Mesenchymal stem cell (in vitro differentiated cells and primary cell): ENCODE measurements around the gene NUP98.

Source experiments
- DNase-seq: peaks from one replicate; pipeline ENCODE4 v3.0.0-alpha.2; 2013
- H2AFZ ChIP-seq: one replicate; pipeline ENCODE4 v1.6.1; 2013; ENCODE audit warnings: low read depth, mild to moderate bottlenecking, control low read depth, inconsistent platforms, low read length, moderate library complexity
- H2AK5ac ChIP-seq: 2 replicates; pipeline ENCODE4 v1.6.1; 2013; ENCODE audit warnings: low read length, moderate library complexity, mild to moderate bottlenecking, inconsistent platforms; ENCODE audit not compliant: severe bottlenecking
- H2BK120ac ChIP-seq: one replicate; pipeline ENCODE4 v1.6.1; 2013; ENCODE audit warnings: low read depth, mild to moderate bottlenecking, inconsistent platforms, low read length, moderate library complexity
- H2BK12ac ChIP-seq, 2 experiments: one replicate each; pipeline ENCODE4 v1.6.1; 2013; ENCODE audit warnings: inconsistent platforms in 2 of 2, low read length in 2 of 2, mild to moderate bottlenecking in 2 of 2, moderate library complexity in 2 of 2, control low read depth in 1 of 2
- H2BK15ac ChIP-seq: one replicate; pipeline ENCODE4 v1.6.1; 2013; ENCODE audit warnings: mild to moderate bottlenecking, low read depth, inconsistent platforms; ENCODE audit not compliant: poor library complexity, severe bottlenecking
- H2BK5ac ChIP-seq: 2 replicates; pipeline ENCODE4 v1.6.1; 2013; ENCODE audit warnings: low read depth, mild to moderate bottlenecking, low read length, control low read depth, inconsistent platforms; ENCODE audit not compliant: poor library complexity, severe bottlenecking
- H3K14ac ChIP-seq, 2 experiments: one replicate each; pipeline ENCODE4 v1.6.1; 2013; ENCODE audit warnings: inconsistent platforms in 2 of 2, low read length in 2 of 2, control low read depth in 1 of 2, mild to moderate bottlenecking in 1 of 2, moderate library complexity in 1 of 2
- H3K18ac ChIP-seq, 2 experiments: one replicate each; pipeline ENCODE4 v1.6.1; 2013; ENCODE audit warnings: inconsistent platforms in 2 of 2, low read length in 2 of 2, control low read depth in 1 of 2, low read depth in 1 of 2, mild to moderate bottlenecking in 1 of 2
- H3K23ac ChIP-seq, 2 experiments: one replicate each; pipeline ENCODE4 v1.6.1; 2013; ENCODE audit warnings: inconsistent platforms in 2 of 2, low read length in 2 of 2, mild to moderate bottlenecking in 2 of 2, moderate library complexity in 2 of 2, control low read depth in 1 of 2
- H3K27ac ChIP-seq: 2 replicates; pipeline ENCODE4 v1.5.1; 2013; ENCODE audit warnings: mild to moderate bottlenecking, moderate library complexity, low read length, control low read depth, inconsistent platforms; ENCODE audit not compliant: poor library complexity, severe bottlenecking
- H3K27me3 ChIP-seq, 2 experiments: 2 replicates each; pipeline versions ENCODE4 v1.6.1 to v1.7.0; 2013; ENCODE audit warnings: low read length in 2 of 2, mild to moderate bottlenecking in 2 of 2, moderate library complexity in 2 of 2, control low read depth in 1 of 2, inconsistent platforms in 1 of 2; ENCODE audit not compliant: control insufficient read depth in 1 of 2, insufficient read depth in 1 of 2
- H3K36me3 ChIP-seq, 2 experiments: 2 replicates each; pipeline versions ENCODE4 v1.6.1 to v1.7.0; 2013; ENCODE audit warnings: low read length in 2 of 2, control low read depth in 1 of 2, inconsistent platforms in 1 of 2, low read depth in 1 of 2, mild to moderate bottlenecking in 1 of 2; ENCODE audit not compliant: insufficient read depth in 2 of 2, control insufficient read depth in 1 of 2
- H3K4ac ChIP-seq, 2 experiments: one replicate each; pipeline ENCODE4 v1.6.1; 2013; ENCODE audit warnings: inconsistent platforms in 2 of 2, low read length in 2 of 2, mild to moderate bottlenecking in 2 of 2, moderate library complexity in 2 of 2, control low read depth in 1 of 2, low read depth in 1 of 2
- H3K4me1 ChIP-seq: 2 replicates; pipeline ENCODE4 v1.6.1; 2013; ENCODE audit warnings: low read depth, low read length, control low read depth; ENCODE audit not compliant: control insufficient read depth, insufficient read depth
- H3K4me2 ChIP-seq: 2 replicates; pipeline ENCODE4 v1.6.1; 2013; ENCODE audit warnings: low read length, mild to moderate bottlenecking, inconsistent platforms; ENCODE audit not compliant: poor library complexity, severe bottlenecking
- H3K4me3 ChIP-seq, 2 experiments: 2 replicates each; pipeline versions ENCODE4 v1.5.1 to v1.7.0; 2013; ENCODE audit warnings: low read length in 2 of 2, mild to moderate bottlenecking in 2 of 2, control low read depth in 1 of 2, low read depth in 1 of 2; ENCODE audit not compliant: insufficient read depth in 1 of 2
- H3K79me1 ChIP-seq: replicated peaks from 2 replicates; pipeline ENCODE4 v1.6.1; 2013; ENCODE audit warnings: mild to moderate bottlenecking, control low read depth, low read length, inconsistent platforms; ENCODE audit not compliant: poor library complexity, severe bottlenecking
- H3K9ac ChIP-seq: 2 replicates; pipeline ENCODE4 v1.7.0; 2013; ENCODE audit warnings: mild to moderate bottlenecking, low read length, moderate library complexity
- H3K9me3 ChIP-seq: 2 replicates; pipeline ENCODE4 v1.7.0; 2013; ENCODE audit warnings: mild to moderate bottlenecking, low read length; ENCODE audit not compliant: control insufficient read depth
- H4K8ac ChIP-seq: one replicate; pipeline ENCODE4 v1.6.1; 2013; ENCODE audit warnings: inconsistent platforms, mild to moderate bottlenecking, low read length, moderate library complexity
- H4K91ac ChIP-seq: one replicate; pipeline ENCODE4 v1.6.1; 2013; ENCODE audit warnings: mild to moderate bottlenecking, low read length, inconsistent platforms
- WGBS: methylation state at CpG from one replicate; pipeline ENCODE4 v1.1.7; 2013; ENCODE audit warnings: mixed read lengths; 5-methylcytosine and 5-hydroxymethylcytosine counted together

Gene NUP98

DNA sequence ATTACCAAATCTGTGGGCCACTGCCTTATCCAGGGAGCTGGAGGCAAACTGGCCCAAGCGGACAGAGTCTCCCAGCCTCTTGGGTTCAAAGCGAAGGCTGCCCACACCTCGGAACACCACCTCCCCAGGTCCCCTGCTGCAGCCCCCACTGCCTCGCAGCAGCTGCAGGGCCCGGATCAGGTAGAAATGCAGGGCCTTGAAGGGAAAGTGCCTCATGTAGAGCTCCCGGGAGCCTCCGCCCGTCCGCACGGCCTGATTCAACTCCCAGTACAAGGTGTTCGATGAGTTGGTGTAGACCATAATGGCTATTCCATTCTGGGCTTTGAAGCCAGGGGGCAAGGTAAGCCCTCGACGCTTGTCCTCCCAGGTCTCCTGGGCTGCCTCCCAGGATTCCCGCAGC is 157.5 kb downstream of the NUP98 start:
- no peak overlapping the region for H2AK5ac ChIP-seq
- H3K4me2 ChIP-seq = no peak overlapping the region
- H3K27me3 ChIP-seq = peaks cover 3 to 10% of the 10 kb centered on the region in 2 experiments
- H2BK15ac ChIP-seq = no peak overlapping the region
- no peak overlapping the region for H4K91ac ChIP-seq
- H4K8ac ChIP-seq = no peak overlapping the region
- H3K27ac ChIP-seq = no peak overlapping the region
- peaks cover 12% of the 10 kb centered on the region for H3K4me1 ChIP-seq
- H3K23ac ChIP-seq = no peak overlapping the region
- 99% methylated on average over 14 of the region's 14 CpGs for WGBS
- no peak overlapping the region for H2BK120ac ChIP-seq
- H3K79me1 ChIP-seq = no peaks in the 10 kb centered on the region
- no peaks in the 10 kb centered on the region for H3K9me3 ChIP-seq
- no peaks in the 10 kb centered on the region for H3K36me3 ChIP-seq
- H3K4me3 ChIP-seq = no peak overlapping the region
- no peak overlapping the region for H3K14ac ChIP-seq
- no peak overlapping the region for H2BK12ac ChIP-seq
- no peak overlapping the region for H3K9ac ChIP-seq
- no peak overlapping the region for H3K4ac ChIP-seq
- DNase-seq = no peak
- no peak overlapping the region for H2BK5ac ChIP-seq
- no peak overlapping the region for H2AFZ ChIP-seq
- no peak overlapping the region for H3K18ac ChIP-seq

DNA sequence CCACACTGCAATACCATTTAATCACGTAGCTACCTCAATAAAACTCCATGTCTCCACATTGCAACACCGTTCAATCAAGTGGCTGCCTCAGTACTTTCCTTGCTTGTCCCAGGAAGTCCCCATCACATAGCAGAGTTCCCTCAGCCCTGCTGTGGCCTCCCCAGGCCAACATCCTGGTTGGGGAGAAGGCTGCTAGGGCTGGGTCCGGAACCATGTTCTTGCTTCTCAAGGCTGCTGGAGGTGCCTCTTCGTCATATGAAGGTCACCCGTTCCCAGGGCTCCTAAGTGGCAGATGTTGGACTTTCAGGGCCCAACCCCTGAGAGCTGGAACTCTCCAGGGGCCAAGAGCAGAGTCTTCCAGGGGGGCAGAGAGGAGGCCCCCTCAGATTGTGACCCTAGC is 158.8 kb downstream of the NUP98 start:
- Histone ChIP-seq H3K4me3 (no peak overlapping the region), H2BK12ac (no peak overlapping the region), H3K27me3 (peaks cover 3 to 10% of the 10 kb centered on the region in 2 experiments), H2BK120ac (no peak overlapping the region), H4K91ac (no peak overlapping the region), H2BK5ac (no peak overlapping the region), H4K8ac (no peak overlapping the region), H3K36me3 (no peaks in the 10 kb centered on the region), H3K23ac (no peak overlapping the region), H3K27ac (no peak overlapping the region), H3K4me2 (no peak overlapping the region), H2AFZ (no peak overlapping the region), H2AK5ac (no peak overlapping the region), H3K14ac (no peak overlapping the region), H3K79me1 (no peaks in the 10 kb centered on the region), H3K9me3 (no peaks in the 10 kb centered on the region), H3K4ac (no peak overlapping the region), H3K4me1 (peaks cover 12% of the 10 kb centered on the region), H2BK15ac (no peak overlapping the region), H3K9ac (no peak overlapping the region), H3K18ac (no peak overlapping the region)
- 71% methylated on average over 5 of the region's 5 CpGs for WGBS
- DNase-seq = no peak

DNA sequence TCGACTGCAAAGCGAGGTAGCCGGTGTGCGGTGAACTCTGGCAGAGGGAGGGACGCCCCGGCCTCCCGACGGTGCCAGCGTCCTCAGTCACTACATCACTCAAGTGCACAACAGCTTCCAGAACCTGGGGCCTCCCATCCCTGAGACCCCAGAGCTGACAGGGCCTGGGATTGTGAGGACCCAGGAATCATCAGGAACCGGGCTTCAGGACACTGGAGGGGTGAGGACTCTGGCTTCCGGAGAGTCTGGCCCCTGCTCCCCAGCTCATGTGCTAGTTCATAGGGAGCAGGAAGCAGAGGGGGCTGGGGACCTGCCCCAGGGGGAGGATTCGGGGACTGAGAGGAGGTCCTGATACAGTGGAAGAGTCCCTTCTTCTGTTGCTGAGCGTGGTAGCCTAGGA is 160.2 kb downstream of the NUP98 start:
- Histone ChIP-seq H4K8ac (no peak overlapping the region), H2BK12ac (no peak overlapping the region), H3K4me3 (no peak overlapping the region), H3K9ac (no peak overlapping the region), H3K79me1 (no peaks in the 10 kb centered on the region), H3K4me2 (no peak overlapping the region), H2BK15ac (no peak overlapping the region), H3K4ac (no peak overlapping the region), H2AFZ (no peak overlapping the region), H3K36me3 (no peaks in the 10 kb centered on the region), H3K18ac (no peak overlapping the region), H3K27me3 (peaks cover 3 to 6% of the 10 kb centered on the region in 2 experiments), H3K27ac (no peak overlapping the region), H2BK5ac (no peak overlapping the region), H4K91ac (no peak overlapping the region), H3K4me1 (peaks cover 4% of the 10 kb centered on the region), H3K14ac (no peak overlapping the region), H3K9me3 (no peaks in the 10 kb centered on the region), H2BK120ac (no peak overlapping the region), H3K23ac (no peak overlapping the region), H2AK5ac (no peak overlapping the region)
- DNase-seq = no peak
- WGBS = 85% methylated on average over 13 of the region's 13 CpGs

DNA sequence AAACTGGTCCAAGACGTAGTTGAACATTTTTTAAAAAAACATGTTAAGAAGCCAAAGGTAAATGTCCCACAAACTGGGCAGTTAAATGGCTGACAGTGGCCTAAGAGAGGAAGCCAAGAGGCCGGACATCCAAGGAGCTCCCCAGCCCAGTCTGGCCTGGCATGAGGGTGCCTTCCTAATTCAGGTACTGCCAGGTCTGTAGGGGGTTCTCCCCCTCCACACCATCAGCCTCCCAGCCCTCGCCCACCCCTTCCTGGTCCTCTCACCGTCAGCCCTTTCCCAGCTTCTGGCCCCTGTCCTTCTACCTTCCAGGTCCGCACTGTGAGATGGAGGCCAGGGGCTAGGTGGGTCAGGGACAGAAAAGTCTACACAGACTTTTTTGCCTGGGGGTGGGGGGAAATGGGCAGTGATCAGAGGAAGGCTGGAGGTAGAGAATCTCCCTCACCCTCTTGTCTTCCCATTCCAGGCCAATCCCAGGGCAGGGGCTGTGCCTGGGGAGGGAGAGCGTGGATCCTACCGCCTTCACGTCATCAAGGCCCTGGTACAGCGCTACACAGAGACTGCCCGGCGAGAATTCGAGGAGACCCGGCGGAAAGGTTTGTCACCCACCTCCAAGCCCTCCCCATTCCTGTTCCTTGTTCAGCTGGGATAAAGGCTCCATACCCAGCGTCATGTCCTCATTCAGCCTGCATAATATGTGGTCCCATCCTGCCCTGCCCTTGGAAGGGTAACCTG is 161.5 kb downstream of the NUP98 start:
- no peak overlapping the region for H3K9ac ChIP-seq
- no peak overlapping the region for H3K4me3 ChIP-seq
- H3K4me2 ChIP-seq = no peak overlapping the region
- H3K18ac ChIP-seq = no peak overlapping the region
- H2AFZ ChIP-seq = no peak overlapping the region
- no peak for DNase-seq
- no peaks in the 10 kb centered on the region for H3K9me3 ChIP-seq
- no peak overlapping the region for H3K27ac ChIP-seq
- no peak overlapping the region for H4K91ac ChIP-seq
- H3K23ac ChIP-seq = peak overlapping the region in 1 of 2 experiments; percentile 1
- no peak overlapping the region for H2BK12ac ChIP-seq
- no peaks in the 10 kb centered on the region for H3K79me1 ChIP-seq
- no peak overlapping the region for H3K14ac ChIP-seq
- H2BK5ac ChIP-seq = no peak overlapping the region
- H3K4me1 ChIP-seq = no peaks in the 10 kb centered on the region
- H3K4ac ChIP-seq = no peak overlapping the region
- no peak overlapping the region for H2BK15ac ChIP-seq
- peaks cover 3 to 6% of the 10 kb centered on the region in 2 experiments for H3K27me3 ChIP-seq
- no peaks in the 10 kb centered on the region for H3K36me3 ChIP-seq
- no peak overlapping the region for H2BK120ac ChIP-seq
- 91% methylated on average over 12 of the region's 15 CpGs for WGBS
- no peak overlapping the region for H2AK5ac ChIP-seq
- H4K8ac ChIP-seq = no peak overlapping the region
